Measurements from ENCODE around the gene PLA2G2C.
"Not testable (repeated sequence)": the region's sequence is repeated elsewhere in the genome, so short reads cannot be mapped to it uniquely, and the experiment has no call there.

PLA2G2C gene

DNA sequence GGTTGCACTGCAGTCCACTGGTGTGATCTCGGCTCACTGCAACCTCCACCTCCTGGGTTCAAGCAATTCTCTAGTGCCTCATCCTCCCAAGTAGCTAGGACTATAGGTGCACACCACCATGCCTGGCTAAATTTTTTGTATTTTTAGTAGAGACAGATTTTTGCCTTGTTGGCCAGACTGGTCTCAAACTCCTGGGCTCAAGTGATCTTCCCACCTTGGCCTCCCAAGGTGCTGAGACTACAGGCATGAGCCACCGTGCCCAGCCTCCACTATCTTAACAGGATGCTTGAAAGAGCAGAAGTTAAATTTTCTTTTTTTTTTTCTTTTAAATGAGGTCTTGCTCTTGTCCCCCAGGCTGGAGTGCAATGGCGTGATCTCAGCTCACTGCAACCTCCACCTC is 55.8 kb downstream of the PLA2G2C start:
- not testable (repeated sequence) for DNase-seq (ENCODE audit: low spot score)

DNA sequence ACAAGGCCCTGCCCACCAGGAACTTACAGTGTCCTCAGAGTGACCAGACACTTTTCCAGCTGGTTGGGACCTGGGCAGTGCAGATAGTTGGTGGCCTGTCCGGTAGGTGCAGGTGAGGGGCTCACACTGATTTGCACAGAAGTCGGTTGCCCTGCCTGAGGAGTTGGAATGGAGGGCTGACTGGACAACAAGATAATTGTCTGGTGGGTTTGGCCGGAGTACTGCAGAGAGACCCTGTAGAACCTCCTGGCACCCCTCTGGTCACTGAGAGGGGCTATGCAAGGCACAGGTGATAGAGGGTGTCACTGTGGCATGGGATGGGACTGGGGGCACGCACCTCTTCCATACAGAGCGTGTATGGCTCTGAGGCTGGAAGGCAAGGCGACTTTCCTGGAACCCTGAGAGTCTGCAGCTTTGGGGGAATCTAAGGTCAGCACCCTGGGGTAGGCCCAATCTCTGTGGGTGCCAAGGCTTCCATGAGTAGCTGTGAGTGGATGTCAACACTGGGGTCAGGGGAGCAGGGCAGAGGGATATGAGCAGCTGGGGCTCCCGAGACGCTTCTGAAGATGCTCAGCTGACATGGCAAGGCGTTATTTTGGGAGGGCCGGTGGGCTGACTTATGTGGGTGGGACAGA is 59.4 kb downstream of the PLA2G2C start:
- no peak for DNase-seq (ENCODE audit: low spot score)

DNA sequence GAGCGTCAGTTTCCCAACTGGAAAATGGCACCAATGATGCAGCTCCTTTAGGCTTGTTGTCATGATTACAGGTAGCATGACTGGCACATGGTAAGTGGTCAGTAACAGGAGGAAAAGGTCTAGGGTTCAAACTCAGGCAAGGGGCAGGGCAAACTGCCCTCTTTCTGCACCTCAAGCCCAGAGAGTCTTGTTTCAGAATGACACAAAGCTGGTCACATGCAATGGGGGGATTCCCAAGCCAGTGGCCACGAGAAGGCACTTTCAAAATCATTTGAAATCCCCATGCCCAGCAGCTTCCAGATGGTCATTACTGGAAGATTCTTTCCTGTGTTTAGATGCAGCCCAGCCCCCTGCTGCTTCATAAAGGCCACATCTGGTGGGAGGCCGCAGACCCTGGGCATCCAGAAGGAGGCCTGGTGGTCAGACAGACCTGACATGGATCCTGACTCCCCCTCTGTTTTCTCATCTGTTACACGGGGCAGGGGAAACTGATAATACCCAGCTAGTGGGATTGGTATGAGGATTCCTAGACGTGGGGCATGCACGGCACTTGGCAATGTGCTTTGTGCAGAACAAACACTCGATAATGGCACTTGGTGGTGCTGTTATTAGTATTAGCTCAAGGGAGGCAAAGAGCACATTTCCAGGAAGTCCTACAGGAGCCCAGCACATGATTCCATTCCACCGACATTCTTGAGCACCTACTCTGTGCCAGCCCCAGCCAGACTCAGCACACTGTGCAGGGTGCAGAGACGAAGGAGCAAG is 60.1 kb downstream of the PLA2G2C start:
- DNase-seq (ENCODE audit: low spot score), result no peak

DNA sequence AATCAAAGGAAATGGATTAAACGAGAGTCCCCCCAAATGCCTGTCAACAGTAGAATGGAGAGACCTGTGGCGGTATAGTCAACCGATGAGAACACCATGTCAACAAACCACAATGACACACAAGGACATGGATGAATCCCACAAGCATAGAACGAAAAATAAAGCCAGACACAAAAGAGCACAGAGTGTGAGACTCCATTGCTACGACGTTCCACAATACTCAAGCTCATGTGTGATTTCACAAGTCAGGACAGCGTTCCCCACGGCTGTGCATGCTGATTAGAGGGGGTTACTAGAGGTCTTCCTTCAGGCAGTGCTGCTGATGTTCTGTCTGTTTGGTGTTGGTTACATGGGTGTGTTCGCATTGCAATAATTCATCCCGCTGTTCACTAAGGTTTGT is 61.2 kb downstream of the PLA2G2C start:
- DNase-seq (ENCODE audit: low spot score), result no peak

DNA sequence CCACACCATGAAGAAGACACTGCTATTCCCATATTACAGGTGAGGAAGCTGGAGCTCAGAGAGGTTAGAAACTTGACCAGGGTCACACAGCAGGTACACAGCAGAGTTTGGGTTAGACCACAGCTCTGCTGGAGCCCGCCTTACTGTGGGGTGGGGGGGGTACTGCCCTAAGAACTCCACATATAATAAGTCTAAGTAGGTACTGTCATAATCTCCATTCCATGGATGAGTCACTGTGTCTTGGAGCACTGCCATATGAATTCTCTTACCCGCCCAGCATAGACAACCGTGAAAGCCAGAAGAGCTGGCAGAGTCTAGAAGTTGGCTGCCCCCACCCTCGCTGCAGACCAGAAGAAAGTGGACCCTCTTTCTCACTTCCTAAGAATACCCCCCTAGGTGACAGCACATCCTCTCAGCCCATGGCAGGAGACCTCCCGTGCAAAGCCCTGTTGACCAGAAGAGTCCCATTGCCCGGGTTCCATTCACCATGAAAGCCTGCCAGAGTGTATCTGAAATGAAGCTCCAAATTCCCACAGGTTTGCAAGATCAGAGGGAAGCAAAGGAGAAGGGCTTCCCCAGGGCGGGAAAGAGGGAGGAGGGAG is 61.8 kb downstream of the PLA2G2C start:
- DNase-seq (ENCODE audit: low spot score), result no peak

DNA sequence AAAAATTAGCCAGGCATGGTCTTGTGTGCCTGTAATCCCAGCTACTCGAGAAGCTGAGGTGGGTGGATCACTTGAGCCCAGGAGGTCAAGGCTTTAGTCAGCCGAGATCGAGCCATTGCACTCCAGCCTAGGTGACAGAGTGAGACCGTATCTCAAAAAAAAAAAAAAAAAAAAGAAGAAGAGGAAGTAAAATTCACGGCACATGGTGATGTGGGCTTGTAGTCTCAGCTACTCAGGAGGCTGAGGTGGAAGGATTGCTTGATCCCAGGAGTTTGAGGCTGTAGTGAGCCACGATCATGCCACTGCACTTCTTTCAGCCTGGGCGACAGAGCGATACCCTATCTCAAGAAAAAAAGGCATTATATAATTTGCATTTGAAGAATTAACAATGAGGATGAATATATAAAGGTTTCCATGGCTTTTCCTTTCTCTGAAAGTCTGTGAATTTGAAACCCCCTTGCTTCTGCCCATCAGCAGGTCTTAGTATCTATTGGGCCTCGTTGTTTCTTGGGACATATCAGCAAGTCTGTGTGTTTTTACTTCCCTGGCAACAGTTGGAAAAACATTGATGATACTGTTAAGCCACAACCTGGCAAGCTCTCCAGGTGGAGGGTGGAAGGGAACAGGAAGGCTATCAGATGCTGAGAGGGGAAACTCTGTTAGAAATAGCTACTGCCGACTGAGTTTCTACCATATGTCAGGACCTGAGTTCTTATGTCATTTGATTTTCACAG is 62.4 kb downstream of the PLA2G2C start:
- no peak for DNase-seq (ENCODE audit: low spot score)

DNA sequence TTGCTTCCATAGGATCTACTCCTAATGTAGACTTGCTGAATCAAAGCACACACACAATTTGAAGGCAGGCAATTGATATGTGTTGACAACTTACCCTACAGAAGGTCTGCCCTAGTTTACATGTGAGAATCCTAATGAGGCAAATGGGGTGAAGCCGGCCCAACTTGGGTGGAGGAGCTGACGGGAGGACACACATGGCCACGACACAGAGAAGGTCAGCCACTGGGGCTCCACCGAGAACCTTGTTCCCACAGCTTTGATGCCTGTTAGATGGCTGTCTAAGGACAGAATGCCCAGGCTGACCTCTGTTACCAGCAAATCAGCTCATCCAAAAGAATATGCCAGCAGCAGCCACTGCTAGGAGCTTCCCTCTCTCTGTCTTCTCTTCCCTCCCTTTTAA is 65.5 kb downstream of the PLA2G2C start:
- no peak for DNase-seq (ENCODE audit: low spot score)

- no peak for DNase-seq (ENCODE audit: low spot score)
Observed at GRCh38 chr1:20119347-20119746, 67.0 kb downstream of the PLA2G2C start, which contains the start of gene PLA2G2D. Gene PLA2G2D, minus strand, starts transcription at chr1:20119536. Its CDS starts 38 bp downstream, at chr1:20119498.

DNA sequence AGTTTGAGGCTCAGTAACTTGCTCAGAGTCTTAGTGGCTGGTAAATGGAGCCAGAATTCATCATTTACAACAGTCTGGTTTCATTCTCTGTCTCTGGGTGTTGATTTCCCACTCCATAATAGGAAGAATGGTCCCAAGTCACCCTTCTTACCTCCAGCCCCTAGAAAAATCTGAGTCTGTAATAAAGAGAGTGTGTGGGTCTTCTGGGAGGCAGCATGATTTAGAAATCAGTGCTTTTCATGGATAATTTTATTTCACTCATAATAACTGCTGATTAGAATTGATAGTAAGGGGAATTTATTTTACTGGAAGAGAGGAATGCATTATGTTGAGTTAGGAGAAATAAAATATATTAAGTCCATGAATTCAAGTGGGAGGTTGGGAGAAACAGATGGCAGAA is 69.1 kb downstream of the PLA2G2C start:
- DNase-seq (ENCODE audit: low spot score), result no peak

- DNase-seq (ENCODE audit: low spot score), result no peak
Observed at GRCh38 chr1:20115916-20116315, 70.4 kb downstream of the PLA2G2C start.

- DNase-seq (ENCODE audit: low spot score), result no peak
Observed at GRCh38 chr1:20115479-20115878, 70.8 kb downstream of the PLA2G2C start.

- DNase-seq (ENCODE audit: low spot score), result no peak
Observed at GRCh38 chr1:20114021-20114648, 72.2 kb downstream of the PLA2G2C start.

Measured in ecto neural progenitor cell (in vitro differentiated cells).